ENCODE measurements around the gene VAPA.

Gene VAPA

DNA sequence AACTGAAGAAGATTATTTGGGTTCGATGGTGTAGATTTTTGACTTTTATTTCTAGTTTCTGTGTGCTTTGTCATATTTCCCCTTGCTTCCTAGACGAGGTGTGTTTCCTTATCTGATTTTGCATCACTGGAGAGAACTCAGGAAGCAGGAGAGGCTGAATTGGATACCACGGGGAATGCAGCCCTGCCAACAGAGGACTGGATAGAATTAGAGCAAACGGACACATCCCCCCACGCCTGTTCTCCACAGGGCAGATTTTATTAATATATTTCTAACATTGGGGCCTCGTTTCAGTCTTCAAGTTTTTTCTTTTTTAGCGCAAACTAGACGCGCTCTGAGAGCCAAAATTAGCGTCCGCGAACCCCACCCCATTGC is 678 bp upstream of the VAPA start:
- no peak for DNase-seq (ENCODE audit: low read depth in 1 of 2, low spot score in 1 of 2)

- DNase-seq (ENCODE audit: low read depth in 1 of 2, low spot score in 1 of 2) = no peak
These were observed 443 bp downstream of the VAPA start for GRCh38 chr18:9914334-9914583.

DNA sequence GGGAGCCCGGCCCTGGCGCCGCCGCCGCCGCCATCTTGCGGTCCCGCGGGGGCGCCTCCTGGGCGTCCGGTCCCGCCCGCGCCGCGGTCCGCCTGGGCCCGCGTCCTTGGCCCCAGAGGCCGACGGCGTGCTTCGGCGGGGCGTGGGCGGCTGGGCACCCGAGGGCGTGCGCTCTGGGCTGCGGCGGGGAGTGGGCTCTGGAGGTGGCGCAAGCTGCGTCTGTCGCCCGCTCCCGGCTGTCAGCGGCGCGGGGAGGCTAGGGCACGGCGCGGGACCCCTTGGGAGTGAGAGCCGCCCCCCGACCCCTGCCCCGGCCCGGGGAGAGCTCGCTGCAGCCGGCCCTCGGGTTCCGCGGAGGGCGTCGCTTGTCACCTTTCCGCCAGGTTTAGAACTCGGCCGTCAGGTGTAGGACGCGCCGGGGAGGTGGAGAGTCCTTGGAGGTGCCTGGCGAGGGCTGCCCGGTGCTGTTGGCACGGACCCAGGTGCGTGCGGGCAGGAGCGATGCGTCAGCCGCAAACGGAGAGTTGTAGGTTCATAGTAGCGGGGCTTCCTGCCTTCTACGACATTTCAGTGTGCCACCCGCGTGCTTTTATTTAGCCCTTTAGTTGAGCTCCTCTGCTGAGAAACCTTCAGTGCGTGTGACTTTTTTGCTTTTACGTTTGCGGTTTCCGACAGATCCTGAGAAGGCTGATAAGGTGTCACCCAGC is 921 bp downstream of the VAPA start:
- DNase-seq (ENCODE audit: low read depth in 1 of 2, low spot score in 1 of 2) = peak; percentile 57 to 66

DNA sequence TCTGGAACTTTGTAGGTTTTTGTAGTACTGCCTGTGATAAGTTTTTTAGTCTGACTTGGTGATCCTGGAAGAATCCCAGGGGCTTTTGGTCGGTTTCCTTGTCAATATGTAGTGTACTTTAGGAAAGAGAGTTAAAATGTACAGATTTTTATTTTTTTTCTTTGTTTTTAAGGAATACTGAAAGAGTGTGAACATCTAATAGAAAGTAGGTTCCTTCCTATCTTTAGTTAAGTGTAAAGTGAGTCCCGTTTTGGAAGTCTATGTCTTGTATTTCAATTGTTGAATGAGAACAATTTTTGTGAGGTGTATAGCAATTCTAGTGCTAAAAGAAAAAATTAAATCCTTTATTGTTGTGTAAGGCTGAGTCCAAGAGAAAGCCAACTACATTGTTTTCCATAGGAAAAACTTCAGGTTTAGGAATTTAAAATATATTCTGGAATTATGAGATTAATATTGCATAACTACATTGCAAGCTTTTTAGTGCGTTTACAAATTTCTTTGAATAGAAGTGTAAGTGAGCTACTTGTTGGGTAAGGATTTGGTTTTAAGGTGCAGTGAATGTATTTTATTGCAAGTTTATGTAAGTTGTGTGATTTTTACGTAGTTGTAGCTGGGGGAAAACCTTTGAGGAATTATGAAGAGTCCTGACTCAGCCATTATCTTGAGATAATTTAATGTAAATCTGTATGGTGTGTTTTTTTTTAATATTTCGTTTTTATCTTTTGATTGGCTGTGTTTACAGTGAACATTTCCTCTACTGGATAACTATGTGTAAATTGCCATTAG is 1.7 kb downstream of the VAPA start:
- no peak for DNase-seq (ENCODE audit: low read depth in 1 of 2, low spot score in 1 of 2)

DNA sequence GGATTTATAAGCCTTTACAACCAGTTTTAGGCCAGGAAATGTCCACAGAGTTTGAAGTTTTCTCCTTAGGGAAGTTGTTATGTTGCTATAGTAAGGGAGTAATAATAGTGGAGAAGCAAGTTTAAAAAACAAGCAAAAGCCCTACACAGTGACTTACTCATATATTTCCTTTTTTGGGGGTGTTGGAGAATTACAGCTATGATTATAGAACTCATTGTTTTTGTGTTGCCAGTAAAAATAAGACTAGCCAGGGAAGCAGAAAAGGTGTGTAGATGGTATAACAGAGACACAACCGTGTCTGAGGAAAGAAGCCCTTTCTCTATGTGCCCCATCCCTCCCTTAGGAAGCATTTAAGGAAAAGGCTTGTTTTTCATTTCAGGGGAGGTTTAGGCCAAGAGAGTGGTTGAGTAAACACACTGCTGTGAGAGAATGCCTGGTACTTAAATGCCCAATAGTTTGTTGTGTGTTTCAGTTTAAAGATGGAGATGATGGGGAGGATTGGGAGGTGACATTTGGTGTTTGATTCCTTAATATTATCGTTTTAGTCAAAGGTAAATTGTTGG is 2.3 kb downstream of the VAPA start:
- DNase-seq (ENCODE audit: low read depth in 1 of 2, low spot score in 1 of 2) = no peak

DNA sequence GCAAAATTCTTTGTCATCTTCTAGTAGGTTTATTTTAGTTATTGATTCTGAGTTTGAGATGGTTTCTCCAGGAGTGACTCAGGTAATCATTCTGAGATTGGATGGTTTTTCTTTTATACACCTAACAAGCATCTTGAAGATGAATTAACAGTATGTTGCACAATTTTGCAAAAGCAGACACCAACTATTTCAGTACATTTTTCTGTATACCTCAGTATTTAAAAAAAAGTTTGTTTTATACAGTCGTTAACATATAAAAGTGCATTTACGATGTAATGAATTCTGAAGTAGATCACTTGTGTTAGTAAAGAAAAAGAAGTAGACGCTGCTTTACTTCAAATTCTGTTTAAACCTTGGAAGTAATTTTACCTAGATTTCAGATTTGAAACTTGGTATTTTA is 3.0 kb downstream of the VAPA start:
- no peak for DNase-seq (ENCODE audit: low read depth in 1 of 2, low spot score in 1 of 2)

DNA sequence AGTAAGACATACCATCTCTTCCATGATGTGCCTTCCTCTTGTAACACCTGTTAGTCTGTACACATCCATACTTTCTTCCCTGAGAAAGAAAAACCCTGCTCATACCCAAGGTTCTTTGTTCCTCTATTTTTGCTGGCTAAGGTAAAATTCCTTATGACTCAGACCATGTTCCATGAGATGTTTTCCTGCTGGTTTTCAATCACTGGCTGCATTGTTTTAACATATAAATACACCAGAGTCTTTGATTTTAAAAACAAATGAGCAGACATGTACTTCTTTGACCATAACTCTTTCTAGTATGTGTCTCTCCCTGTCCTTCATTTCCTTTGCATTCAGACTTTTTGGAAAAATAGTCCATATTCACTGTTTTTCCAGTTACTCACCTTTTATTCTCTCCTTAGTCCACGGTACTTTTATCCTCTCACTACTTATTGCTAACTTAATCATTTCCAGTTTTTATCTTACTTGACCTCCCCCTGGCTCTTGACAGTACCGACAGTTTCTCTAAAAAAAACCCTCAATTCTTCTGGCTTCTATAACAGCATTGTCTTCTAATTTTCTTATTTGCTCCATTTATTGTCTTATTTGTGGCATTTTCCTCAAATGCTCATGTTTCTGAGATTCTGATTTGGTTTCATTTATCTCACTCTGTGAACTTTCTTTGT is 4.3 kb downstream of the VAPA start:
- no peak for DNase-seq (ENCODE audit: low read depth in 1 of 2, low spot score in 1 of 2)

DNA sequence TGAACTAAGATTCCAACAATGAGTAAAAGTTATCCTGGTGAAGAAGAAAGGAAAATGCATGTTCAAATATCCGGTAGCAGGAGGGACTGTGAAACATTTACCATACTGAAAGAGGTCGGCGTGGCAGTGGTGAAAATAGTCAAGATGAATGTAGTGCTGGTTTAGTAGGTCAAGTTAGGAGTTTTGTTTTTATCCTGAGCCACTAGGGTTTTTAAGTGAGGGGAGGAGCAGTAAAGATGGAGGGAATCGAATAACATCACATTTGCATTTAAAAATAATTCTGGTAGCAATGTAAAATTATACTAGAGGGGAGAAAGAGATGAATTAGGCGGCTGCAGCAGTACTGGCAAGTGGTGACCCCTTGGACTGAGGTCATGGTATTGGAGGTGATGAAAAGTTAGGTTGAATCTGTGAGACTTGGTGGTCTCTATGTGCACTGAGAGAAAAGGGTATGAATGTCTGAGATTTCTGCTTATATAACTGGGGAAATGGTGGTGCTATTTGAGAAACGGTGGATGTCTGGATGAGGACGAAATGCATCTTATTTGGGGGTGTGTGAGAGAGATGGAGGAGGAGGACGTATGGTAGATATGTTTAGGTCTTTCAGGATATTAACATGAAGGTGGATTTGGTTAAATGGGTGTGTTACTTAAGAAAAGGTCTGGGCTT is 5.9 kb downstream of the VAPA start:
- DNase-seq (ENCODE audit: low read depth in 1 of 2, low spot score in 1 of 2) = no peak

- no peak for DNase-seq (ENCODE audit: low read depth in 1 of 2, low spot score in 1 of 2)
These were observed 8.9 kb downstream of the VAPA start for GRCh38 chr18:9922592-9923311.

DNA sequence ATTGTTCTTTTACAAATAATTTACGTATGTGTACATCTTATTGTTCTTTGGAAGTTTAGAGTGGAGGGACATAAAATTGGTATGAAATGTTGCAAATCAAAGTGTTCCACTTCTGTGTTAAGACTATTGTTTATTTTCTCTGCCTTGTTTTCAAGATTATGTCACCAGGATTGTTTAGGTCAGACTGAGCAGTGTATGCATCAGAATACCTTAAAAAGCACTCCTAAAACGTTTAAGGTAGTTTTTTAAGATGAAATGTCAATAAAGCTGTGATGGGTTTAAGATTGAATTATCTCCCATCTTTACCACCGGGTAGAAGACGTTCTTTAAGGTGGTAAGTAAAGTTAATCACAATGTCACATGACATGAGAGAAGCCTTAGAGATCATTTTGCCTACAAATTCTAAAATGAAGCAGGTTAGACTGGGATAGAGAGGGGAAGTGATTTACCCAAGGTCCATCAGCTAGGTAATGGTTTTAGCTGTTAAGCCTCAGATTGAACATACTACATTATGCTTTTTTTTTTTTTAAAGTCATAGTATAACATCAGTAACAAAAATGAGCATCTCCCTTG is 10.6 kb downstream of the VAPA start:
- DNase-seq (ENCODE audit: low read depth in 1 of 2, low spot score in 1 of 2) = no peak

DNA sequence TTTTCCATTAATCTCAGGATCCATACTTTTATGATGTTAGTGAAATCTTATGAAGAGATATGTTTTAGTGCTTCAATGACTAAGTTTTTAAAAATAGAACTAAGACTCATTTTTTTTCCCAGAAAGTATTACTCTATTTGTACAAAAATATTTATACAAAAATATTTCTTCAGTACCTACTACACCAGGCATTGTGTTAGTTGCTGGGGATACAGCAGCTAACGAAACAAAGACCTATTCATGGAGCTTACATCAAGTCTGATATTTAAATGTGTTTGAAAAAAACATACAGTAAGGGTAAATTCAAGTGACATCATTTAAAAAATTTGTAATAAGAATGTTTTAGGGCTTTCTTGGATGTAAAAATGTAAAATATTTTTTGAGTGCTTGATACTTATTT is 11.6 kb downstream of the VAPA start:
- DNase-seq (ENCODE audit: low read depth in 1 of 2, low spot score in 1 of 2) = no peak

DNA sequence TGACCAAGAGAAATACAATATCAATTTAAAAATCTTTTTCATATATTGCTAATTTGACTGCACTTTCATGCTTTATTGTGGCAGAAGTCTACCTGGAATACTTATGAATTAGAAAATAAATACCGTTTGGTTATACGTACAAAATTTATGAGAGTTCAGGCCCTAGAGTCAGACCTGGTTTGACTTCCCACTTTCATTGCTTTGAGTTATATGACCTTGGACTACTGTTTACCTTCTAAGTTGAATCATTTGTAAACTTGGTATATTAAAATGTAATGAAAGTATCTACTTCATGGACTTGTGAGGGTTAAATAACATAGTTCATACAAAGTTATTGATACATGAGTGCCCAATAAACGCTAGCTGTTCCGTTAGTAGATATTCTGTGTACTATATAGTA is 12.0 kb downstream of the VAPA start:
- no peak for DNase-seq (ENCODE audit: low read depth in 1 of 2, low spot score in 1 of 2)

- DNase-seq (ENCODE audit: low read depth in 1 of 2, low spot score in 1 of 2) = no peak
These were observed 12.5 kb downstream of the VAPA start for GRCh38 chr18:9926223-9926894.

GRCh38 chr18:9926977-9927376 is 13.2 kb downstream of the VAPA start:
- no peak for DNase-seq (ENCODE audit: low read depth in 1 of 2, low spot score in 1 of 2)

DNA sequence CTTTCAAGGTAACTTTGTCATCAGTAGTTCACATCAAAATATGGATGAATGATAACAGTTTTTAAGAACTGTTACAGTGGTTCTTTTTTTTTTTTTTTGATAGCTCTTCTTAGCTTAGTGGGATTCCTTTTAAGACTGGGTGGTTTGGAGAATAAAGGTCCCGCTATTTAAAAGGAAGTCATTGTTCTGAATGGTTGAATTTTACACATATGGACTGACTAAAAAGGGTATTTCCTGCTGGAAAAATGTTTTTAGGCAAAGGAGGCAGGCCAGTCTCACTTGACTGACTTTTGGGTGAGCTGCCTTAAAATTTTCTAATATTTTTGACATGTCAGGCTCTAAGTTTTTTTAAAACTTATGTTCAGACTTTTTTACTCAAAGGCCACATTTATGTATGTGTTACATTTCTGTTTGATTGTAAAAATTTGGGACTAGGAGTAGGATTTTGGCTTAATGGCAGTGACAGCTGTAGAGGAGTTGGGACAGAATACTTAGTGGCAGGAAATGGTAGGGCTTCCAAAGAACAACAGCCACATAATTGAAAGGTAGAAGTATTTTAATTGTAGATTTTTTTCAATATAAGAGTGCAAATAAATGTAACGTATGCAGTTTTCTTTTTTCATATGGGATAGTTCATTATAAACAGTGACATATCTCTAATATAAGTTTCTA is 13.7 kb downstream of the VAPA start:
- no peak for DNase-seq (ENCODE audit: low read depth in 1 of 2, low spot score in 1 of 2)

DNA sequence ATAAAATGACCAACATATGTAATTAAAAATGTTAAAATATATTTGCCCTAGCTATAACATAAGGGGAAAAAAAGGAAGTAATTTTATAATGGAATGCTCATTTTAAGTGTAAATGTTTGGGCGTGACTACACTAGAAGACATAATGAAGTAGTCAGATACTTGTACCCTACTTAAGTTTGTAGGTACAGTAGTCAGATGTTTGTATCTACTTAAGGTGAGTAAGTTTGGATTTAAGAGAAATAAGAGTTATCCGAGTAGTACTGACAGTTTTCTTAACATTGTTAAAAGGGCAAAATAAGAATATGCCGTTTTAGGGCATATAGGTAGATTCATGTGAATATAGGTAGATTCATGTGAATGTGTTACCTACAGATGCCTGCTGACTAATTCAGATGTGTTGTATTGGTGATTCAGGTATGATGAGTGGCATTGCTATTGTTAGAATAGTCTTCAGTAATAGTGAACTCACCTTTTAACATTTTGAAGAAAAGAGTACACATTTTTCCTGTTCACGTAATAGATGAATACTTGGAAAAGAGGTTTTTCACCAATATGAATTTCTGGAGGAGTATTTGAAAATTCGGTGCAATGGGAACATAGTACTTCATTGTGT is 14.9 kb downstream of the VAPA start:
- DNase-seq (ENCODE audit: low read depth in 1 of 2, low spot score in 1 of 2) = no peak

- no peak for DNase-seq (ENCODE audit: low read depth in 1 of 2, low spot score in 1 of 2)
These were observed 16.6 kb downstream of the VAPA start for GRCh38 chr18:9930299-9930884.

DNA sequence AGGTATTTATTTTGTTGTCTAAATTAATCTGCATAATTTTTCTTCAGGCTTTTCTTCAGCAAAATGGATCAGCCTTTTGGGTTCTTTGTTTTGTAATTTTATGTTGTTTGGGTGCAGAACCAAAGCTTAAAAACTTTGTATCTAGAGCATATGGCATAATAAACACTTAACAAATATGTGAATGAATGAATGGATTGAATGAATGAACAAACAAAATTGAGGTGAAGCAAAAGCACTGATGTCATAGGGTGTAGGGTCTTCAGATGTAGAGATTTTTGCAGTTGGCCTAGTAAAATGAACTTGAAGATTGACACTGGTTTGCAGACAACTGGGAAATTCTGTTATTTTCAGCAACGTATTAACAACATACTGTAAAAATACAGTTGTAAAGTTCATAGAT is 17.3 kb downstream of the VAPA start:
- no peak for DNase-seq (ENCODE audit: low read depth in 1 of 2, low spot score in 1 of 2)

- no peak for DNase-seq (ENCODE audit: low read depth in 1 of 2, low spot score in 1 of 2)
These were observed 17.9 kb downstream of the VAPA start for GRCh38 chr18:9931678-9932077.
